Activated T-cell treated with anti-CD3 and anti-CD28 coated beads, Interleukin-2, amount 50 U/mL, for 72 hours (primary cell): Measurements from ENCODE around the gene LRWD1. TPM values are rescaled to one million over a fixed set of nuclear protein-coding genes. Genes with fewer than 3 reads are reported as not detected.
"Not testable (repeated sequence)": the region's sequence is repeated elsewhere in the genome, so short reads cannot be mapped to it uniquely, and the experiment has no call there.

Source experiments
- ATAC-seq, 2 donors: fragments of 150-1000 bp; cut with Tn5 transposase; replicated peaks in 1 of 2; 2 replicates each; pipeline ENCODE4 v1.10.0; 2021; ENCODE audit warnings: moderate library complexity in 2 of 2, mild to moderate bottlenecking in 1 of 2
- DNase-seq, 2 donors: peaks; one replicate each; pipeline ENCODE4 v3.0.0; 2021 to 2022; ENCODE audit warnings: mixed read lengths in 1 of 2
- H3K27ac Mint-ChIP-seq: one replicate; pipeline ENCODE4 v1.8.0; 2022; ENCODE audit warnings: mild to moderate bottlenecking, moderate library complexity, mixed read lengths
- H3K27me3 Mint-ChIP-seq: one replicate; pipeline ENCODE4 v1.8.0; 2022; ENCODE audit warnings: low read depth, mixed read lengths
- H3K36me3 Mint-ChIP-seq, 2 donors: one replicate each; pipeline ENCODE4 v1.8.0; 2022; ENCODE audit warnings: mixed read lengths in 2 of 2, mild to moderate bottlenecking in 1 of 2; ENCODE audit not compliant: insufficient read depth in 2 of 2
- H3K4me1 Mint-ChIP-seq: one replicate; pipeline ENCODE4 v1.8.0; 2022; ENCODE audit warnings: low read depth, mixed read lengths
- H3K4me3 Mint-ChIP-seq, 2 donors: one replicate each; pipeline ENCODE4 v1.8.0; 2022; ENCODE audit warnings: mild to moderate bottlenecking in 2 of 2, mixed read lengths in 2 of 2, moderate library complexity in 2 of 2
- H3K9me3 Mint-ChIP-seq, 2 donors: one replicate each; pipeline ENCODE4 v1.8.0; 2022; ENCODE audit warnings: mixed read lengths in 2 of 2
- total RNA-seq, 2 donors: library from RNA; stranded (reverse); gene quantifications; one replicate each; pipeline ENCODE4 v1.2.3, GENCODE V29; 2022

The LRWD1 gene
- total RNA-seq, 2 donors from 2014 or later = 13.1 to 13.6 TPM

- not testable (repeated sequence) for H3K4me3 Mint-ChIP-seq
These were observed 14.4 kb downstream of the LRWD1 start for GRCh38 chr7:102479209-102479584.

GRCh38 chr7:102479982-102480637, 15.3 kb downstream of the LRWD1 start:
- DNase-seq = peak; percentile 34 to 49
- peak overlapping the region; percentile 6 to 37 for H3K4me3 Mint-ChIP-seq
- H3K27ac Mint-ChIP-seq, H3K36me3 Mint-ChIP-seq, ATAC-seq, H3K9me3 Mint-ChIP-seq, H3K27me3 Mint-ChIP-seq, H3K4me1 Mint-ChIP-seq: not testable (repeated sequence)

More at GRCh38 chr7:102479209-102479584, 14.4 kb downstream of the LRWD1 start:
- H3K4me1 Mint-ChIP-seq, H3K36me3 Mint-ChIP-seq, H3K27ac Mint-ChIP-seq, DNase-seq, H3K9me3 Mint-ChIP-seq, H3K27me3 Mint-ChIP-seq: not testable (repeated sequence)
- ATAC-seq = peak; percentile 41 to 55

- ATAC-seq, H3K9me3 Mint-ChIP-seq, DNase-seq, H3K4me3 Mint-ChIP-seq, H3K4me1 Mint-ChIP-seq, H3K36me3 Mint-ChIP-seq, H3K27ac Mint-ChIP-seq, H3K27me3 Mint-ChIP-seq: not testable (repeated sequence)
These were observed 17.2 kb downstream of the LRWD1 start for GRCh38 chr7:102481962-102482361.

GRCh38 chr7:102484317-102484716, 19.5 kb downstream of the LRWD1 start:
- DNase-seq, H3K4me3 Mint-ChIP-seq, H3K27me3 Mint-ChIP-seq, H3K9me3 Mint-ChIP-seq, H3K36me3 Mint-ChIP-seq, H3K27ac Mint-ChIP-seq, ATAC-seq, H3K4me1 Mint-ChIP-seq: not testable (repeated sequence)

- H3K36me3 Mint-ChIP-seq, H3K27ac Mint-ChIP-seq, H3K27me3 Mint-ChIP-seq, H3K4me3 Mint-ChIP-seq, H3K9me3 Mint-ChIP-seq, H3K4me1 Mint-ChIP-seq: not testable (repeated sequence)
- peak; percentile 66 to 74 for ATAC-seq
- peak; percentile 61 to 65 for DNase-seq
These were observed 25.8 kb downstream of the LRWD1 start for GRCh38 chr7:102490529-102491075.

- not testable (repeated sequence) for H3K9me3 Mint-ChIP-seq, H3K36me3 Mint-ChIP-seq, H3K4me3 Mint-ChIP-seq, DNase-seq, H3K27me3 Mint-ChIP-seq, H3K4me1 Mint-ChIP-seq, H3K27ac Mint-ChIP-seq
- ATAC-seq = peak; percentile 45 to 60
These were observed 28.6 kb downstream of the LRWD1 start for GRCh38 chr7:102493220-102493935.

- not testable (repeated sequence) for H3K27ac Mint-ChIP-seq, H3K27me3 Mint-ChIP-seq, H3K4me1 Mint-ChIP-seq, H3K9me3 Mint-ChIP-seq, H3K36me3 Mint-ChIP-seq, H3K4me3 Mint-ChIP-seq
- DNase-seq (peak in 1 of 2 donors; percentile 29), ATAC-seq (peak in 1 of 2 donors; percentile 14)
These were observed 29.2 kb downstream of the LRWD1 start for GRCh38 chr7:102494026-102494425.

GRCh38 chr7:102494473-102495149, 29.8 kb downstream of the LRWD1 start:
- not testable (repeated sequence) for H3K9me3 Mint-ChIP-seq, H3K4me3 Mint-ChIP-seq, H3K27ac Mint-ChIP-seq, H3K36me3 Mint-ChIP-seq, H3K27me3 Mint-ChIP-seq, H3K4me1 Mint-ChIP-seq, DNase-seq
- peak; percentile 75 to 83 for ATAC-seq

GRCh38 chr7:102496861-102497260, 32.1 kb downstream of the LRWD1 start:
- not testable (repeated sequence) for H3K27me3 Mint-ChIP-seq, DNase-seq, H3K27ac Mint-ChIP-seq, H3K36me3 Mint-ChIP-seq, H3K4me1 Mint-ChIP-seq, H3K9me3 Mint-ChIP-seq, H3K4me3 Mint-ChIP-seq, ATAC-seq

GRCh38 chr7:102497308-102497707, 32.5 kb downstream of the LRWD1 start:
- not testable (repeated sequence) for H3K27ac Mint-ChIP-seq, H3K4me3 Mint-ChIP-seq, ATAC-seq, DNase-seq, H3K9me3 Mint-ChIP-seq, H3K27me3 Mint-ChIP-seq, H3K36me3 Mint-ChIP-seq, H3K4me1 Mint-ChIP-seq

- not testable (repeated sequence) for DNase-seq, H3K27ac Mint-ChIP-seq, H3K9me3 Mint-ChIP-seq, H3K36me3 Mint-ChIP-seq, ATAC-seq, H3K4me3 Mint-ChIP-seq, H3K27me3 Mint-ChIP-seq, H3K4me1 Mint-ChIP-seq
These were observed 33.5 kb downstream of the LRWD1 start for GRCh38 chr7:102498321-102498720.

- not testable (repeated sequence) for H3K36me3 Mint-ChIP-seq, DNase-seq, H3K4me1 Mint-ChIP-seq, ATAC-seq, H3K4me3 Mint-ChIP-seq, H3K27me3 Mint-ChIP-seq, H3K9me3 Mint-ChIP-seq, H3K27ac Mint-ChIP-seq
These were observed 38.4 kb downstream of the LRWD1 start for GRCh38 chr7:102503141-102503540.
